ENCODE results near the gene C1QTNF8.
"Not testable (repeated sequence)": the region's sequence is repeated elsewhere in the genome, so short reads cannot be mapped to it uniquely, and the experiment has no call there.

C1QTNF8 gene

GRCh38 chr16:1091992-1092552 lies 4.0 kb downstream of the C1QTNF8 start:
- no peak for DNase-seq

DNA sequence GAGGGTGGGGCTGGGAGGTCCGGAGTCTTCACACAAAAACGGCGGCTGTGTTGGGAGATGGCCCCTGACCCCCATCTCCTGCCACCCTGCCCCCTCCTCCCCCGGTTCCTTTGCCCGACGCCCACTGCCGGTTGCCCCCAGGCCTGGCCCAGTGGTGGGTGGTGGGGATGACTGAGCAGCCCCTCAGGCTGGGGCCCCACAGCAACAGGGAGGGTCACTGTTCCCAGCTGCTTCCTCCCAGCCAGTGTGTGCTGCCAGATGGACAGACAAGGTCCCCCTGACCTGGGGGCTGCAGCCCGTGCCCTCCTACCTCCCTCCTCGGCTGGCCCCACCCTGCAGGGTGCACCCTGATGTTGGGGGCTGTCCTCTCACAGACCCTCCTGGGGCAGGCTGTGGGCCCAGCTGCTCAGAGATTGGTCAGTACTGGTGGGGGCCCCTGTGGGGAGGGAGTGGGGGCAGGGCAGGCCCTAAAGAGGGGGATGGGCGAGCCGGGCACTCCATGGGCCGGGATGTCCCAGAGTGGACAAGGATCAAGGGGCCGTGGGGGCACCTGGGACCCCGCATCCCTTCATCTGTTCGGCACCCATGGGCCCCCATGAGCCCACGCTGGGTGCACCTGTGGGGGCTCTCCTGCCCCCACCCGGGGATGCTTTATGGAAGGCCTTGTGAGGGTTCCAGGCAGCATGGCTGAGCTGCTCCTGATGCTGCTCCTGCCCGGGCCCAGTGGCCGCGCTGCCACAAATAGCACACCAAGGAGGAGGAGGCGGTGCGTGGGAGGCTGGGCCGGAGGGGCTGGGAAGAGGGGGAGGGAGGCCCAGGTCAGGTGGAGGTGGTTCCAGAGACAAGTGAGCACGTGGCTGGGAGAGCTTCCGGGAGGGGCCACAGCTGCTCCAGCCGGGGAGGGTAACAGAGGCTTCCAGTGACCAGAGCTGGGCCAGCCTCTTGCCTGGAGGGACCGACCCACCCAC lies 5.1 kb downstream of the C1QTNF8 start:
- DNase-seq: no peak

- DNase-seq: no peak
These were observed 6.0 kb downstream of the C1QTNF8 start for GRCh38 chr16:1089822-1090619.

DNA sequence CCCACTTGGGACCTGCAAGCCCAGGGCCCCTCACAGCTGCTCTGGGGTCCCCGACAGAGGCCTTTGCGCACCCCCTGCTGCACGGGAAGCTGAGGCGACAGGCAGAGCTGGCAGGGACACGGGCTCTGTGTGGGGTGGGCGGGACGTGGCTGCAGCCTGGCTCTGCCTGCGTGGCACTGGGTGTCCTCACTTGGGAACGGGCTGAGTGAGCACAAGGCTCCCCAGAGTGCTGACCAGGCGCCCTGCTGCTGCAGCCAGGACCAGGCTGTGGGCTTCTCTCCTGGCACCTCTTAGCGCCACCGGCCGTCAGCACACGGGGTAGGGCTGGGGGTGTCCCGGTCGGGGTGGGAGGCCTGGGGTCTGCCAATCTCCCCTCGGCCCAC lies 6.6 kb downstream of the C1QTNF8 start:
- DNase-seq: no peak

GRCh38 chr16:1088295-1089170 lies 7.5 kb downstream of the C1QTNF8 start:
- no peak for DNase-seq

DNA sequence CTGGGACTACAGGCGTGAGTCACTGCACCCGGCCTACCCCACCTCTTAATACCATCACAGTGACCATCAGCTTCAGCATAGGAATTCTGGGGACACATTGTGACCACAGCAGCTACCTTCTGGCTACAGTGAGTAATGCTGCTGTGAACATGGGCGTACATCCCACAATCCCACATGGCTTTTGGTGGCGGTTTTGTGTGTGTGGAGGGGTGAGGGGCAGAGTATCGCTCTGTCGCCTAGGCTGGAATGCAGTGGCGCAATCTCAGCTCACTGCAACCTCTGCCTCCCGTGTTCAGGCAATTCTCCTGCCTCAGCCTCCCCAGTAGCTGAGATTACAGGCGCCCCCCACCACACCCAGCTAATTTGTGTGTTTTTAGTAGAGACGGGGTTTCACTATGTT lies 9.6 kb downstream of the C1QTNF8 start:
- not testable (repeated sequence) for DNase-seq

DNA sequence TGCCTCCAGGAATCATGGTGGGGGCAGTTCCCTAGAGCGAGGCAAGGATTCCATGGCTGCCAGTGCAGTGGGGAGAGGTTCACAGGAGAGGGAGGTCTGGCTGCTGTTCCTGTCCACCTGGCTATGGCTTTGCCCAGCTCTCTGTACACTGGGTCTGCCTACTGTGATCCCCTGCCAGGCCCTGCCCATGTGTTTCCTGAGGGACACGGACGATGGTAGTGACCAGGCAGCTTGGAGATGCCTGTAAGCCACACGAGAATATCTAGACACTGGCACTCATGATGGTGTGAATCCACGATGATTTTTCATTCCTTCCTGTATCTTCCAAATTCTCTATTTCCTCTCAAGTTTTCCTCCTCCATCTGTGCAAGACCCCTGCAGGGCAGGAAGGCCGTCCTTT lies 11.1 kb downstream of the C1QTNF8 start:
- no peak for DNase-seq

- DNase-seq: no peak
These were observed 12.9 kb downstream of the C1QTNF8 start for GRCh38 chr16:1082952-1083675.

- no peak for DNase-seq
These were observed 13.6 kb downstream of the C1QTNF8 start for GRCh38 chr16:1082266-1082951.

DNA sequence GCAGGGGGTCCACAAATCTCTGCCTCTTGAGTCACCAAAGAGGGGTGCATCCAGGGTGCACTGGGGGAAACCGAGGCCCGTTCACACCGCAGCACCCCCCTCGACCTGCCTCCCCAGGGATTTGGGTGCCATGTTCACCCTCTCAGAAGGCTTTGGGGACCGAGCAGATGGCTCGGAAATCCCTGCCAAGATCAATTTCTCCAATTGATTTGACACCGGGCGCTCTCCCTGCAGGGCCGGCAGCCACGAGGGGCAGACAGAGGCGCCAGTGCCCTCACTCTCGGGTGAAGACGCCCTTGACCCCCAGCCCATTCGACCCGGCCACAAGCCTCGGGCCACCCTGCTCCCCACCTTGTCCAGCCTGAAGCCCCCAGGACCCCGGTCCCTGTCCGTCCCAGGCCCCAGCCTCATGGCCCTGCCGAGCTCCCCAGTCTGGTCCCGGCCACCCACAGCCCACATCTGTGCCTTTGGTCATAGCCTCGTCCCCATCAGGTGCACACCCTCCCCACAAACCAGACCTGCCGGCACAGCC lies 14.2 kb downstream of the C1QTNF8 start:
- DNase-seq: no peak

DNA sequence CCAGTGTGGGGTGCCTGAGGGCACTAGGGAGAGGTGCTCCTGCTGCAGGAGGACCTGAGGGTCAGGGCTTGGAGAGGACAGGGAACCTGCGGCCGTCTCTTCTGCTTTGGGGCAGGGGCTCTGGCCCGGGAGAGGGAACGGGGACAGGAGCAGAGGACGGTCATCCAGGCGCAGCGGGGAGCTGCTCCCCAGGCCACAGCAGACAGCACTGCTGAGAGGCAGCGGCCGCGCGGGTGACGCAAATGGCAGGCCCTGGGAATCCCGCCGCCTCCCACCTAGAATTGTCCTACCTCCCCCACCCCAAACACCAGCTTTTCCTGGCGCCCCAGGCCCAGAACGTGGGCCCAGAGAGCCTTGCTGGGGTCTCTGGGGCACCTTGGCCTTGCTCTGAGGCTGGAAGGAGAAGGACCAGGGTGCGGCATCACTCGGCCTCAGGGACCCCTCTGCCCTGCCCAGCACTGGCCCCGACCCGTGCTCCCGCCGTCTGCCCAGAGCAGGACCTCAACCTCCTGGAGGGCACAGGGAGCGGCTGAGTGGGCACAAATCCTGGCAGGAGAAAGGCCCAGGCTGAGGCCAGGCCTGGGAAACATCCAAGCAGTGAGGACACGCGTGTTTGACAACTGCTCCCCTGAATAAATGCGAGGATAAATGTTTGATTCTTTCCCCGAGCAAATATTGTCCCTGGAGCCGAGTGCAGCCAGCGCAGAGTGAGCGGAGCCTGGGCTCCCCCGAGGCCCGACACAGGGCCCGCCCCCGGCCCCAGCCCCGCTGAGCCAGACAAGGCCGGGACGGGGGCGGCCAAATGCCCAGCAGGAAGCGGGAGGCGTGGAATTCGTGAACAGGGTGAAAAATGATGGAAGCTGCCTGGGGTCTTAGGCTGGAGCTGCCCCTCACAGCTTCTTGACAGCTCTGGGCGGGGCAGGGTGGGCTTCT lies 15.0 kb downstream of the C1QTNF8 start:
- no peak for DNase-seq

GRCh38 chr16:1079786-1080525 lies 16.1 kb downstream of the C1QTNF8 start:
- no peak for DNase-seq

DNA sequence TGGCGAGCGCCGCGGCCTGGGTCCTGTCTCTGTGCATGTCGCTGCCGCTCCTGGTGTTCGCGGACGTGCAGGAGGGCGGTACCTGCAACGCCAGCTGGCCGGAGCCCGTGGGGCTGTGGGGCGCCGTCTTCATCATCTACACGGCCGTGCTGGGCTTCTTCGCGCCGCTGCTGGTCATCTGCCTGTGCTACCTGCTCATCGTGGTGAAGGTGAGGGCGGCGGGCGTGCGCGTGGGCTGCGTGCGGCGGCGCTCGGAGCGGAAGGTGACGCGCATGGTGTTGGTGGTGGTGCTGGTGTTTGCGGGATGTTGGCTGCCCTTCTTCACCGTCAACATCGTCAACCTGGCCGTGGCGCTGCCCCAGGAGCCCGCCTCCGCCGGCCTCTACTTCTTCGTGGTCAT lies 16.7 kb downstream of the C1QTNF8 start:
- DNase-seq: no peak

DNA sequence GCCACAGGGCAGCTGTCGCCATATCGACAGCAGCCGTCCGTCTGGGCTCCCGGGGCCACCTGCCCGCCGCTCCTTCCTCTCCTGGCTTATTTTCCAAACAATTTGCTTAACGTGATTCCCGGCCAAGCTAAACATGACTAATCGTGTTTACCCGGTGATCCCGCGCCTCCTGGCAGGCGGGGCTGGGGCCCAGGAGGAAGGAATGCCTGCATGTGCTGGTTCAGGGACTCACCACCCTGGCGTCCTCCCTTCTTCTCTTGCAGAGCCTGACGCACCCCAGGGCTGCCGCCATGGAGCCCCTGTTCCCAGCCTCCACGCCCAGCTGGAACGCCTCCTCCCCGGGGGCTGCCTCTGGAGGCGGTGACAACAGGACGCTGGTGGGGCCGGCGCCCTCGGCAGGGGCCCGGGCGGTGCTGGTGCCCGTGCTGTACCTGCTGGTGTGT lies 17.4 kb downstream of the C1QTNF8 start:
- no peak for DNase-seq

DNA sequence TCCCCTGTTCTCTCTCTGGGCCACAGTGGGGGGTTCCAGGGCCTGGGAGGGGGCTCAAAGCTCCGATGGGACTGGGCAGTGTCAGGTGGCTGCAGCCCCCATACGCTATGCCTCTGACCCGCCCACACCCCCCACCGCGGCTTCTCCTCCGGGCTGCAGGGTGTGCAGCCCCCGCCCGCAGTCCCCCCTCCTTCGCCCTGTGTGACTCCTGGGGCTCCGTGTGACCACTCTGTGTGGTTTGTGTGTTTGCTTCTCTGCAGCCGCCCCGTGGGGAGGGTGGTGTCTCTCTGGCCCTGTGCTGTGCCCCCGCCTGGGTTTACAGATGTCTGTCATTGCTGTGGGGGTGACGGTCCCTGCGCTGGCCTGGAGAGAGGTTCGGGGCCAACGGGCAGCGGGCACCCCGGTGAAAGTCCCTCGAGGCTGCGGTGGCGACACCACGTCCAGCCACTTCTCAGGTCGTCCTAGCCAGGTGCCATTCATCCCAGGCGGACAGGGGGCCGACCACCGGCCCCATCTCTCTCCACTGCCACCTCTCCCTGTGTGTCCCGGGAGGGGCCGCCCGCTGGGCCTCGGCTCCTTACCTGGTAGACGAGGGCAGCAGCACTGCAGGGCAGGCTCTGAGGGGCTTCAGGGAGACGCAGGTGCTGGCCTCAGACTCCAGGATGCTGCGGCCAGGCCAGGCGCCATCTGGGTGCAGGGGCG lies 18.0 kb downstream of the C1QTNF8 start:
- no peak for DNase-seq

DNA sequence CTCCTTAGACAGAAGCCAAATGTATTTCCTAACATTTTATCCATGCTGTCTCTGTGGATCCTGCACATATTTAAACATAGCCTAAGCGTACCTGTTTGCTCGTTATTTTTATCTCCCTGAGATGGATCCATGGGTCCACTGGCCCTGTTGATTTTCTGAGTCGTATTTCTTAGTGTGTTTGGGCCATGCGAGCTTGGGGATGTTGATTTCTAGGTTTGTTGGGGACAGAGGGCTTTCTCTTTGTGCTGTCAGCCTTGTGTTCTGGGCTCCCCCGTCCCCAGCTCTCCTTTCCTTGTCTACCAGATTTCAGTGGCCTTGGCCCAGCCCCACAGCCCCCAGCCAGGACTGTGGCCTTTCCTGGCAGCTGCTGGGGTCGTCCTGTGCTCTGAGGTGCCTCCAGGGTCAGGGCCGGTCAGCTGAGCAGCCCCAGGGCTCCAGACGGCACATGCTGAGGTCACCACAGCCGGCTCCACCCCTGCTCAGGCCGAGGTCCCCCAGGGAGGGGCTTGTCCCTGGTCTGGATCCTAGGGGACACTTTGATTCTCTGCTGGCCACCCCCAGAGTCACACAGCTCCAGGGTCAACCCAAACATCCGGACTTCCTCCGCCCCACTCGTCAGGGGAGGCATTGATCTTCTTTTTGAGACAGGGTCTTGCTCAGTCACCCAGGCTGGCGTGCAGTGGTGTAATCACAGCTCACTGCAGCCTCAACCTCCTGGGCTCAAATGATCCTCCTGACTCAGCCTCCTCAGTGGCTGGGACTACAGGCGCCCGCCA lies 19.1 kb downstream of the C1QTNF8 start:
- no peak for DNase-seq

- no peak for DNase-seq
These were observed 20.5 kb downstream of the C1QTNF8 start for GRCh38 chr16:1075546-1075945.

GRCh38 chr16:1074379-1074649 lies 21.7 kb downstream of the C1QTNF8 start:
- no peak for DNase-seq
